ENCODE results near the gene PIN1.

DNA sequence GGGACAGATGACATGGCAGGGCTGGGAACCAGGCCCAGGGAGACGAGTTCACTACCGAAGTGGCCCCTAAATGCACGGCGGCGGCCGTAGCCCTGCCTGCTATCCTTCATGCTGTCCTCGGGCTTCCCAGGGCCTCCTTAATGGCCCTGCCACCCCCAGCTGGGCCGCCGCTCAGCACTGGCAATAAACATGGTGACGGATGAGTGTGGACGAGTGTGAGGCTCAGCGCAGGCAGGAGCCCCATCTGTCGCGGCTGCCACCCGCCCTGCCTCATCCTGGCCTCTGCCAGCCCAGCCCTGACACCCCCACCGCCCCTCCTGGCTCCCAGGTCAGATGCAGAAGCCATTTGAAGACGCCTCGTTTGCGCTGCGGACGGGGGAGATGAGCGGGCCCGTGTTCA, 13.6 kb downstream of the PIN1 start:
- no peak for TF ChIP-seq POLR2AphosphoS5 (IDR thresholded peaks at IDR 0.05)
- TF ChIP-seq, protein P1, sequence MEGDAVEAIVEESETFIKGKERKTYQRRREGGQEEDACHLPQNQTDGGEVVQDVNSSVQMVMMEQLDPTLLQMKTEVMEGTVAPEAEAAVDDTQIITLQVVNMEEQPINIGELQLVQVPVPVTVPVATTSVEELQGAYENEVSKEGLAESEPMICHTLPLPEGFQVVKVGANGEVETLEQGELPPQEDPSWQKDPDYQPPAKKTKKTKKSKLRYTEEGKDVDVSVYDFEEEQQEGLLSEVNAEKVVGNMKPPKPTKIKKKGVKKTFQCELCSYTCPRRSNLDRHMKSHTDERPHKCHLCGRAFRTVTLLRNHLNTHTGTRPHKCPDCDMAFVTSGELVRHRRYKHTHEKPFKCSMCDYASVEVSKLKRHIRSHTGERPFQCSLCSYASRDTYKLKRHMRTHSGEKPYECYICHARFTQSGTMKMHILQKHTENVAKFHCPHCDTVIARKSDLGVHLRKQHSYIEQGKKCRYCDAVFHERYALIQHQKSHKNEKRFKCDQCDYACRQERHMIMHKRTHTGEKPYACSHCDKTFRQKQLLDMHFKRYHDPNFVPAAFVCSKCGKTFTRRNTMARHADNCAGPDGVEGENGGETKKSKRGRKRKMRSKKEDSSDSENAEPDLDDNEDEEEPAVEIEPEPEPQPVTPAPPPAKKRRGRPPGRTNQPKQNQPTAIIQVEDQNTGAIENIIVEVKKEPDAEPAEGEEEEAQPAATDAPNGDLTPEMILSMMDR (IDR thresholded peaks at IDR 0.05; ENCODE audit: poor library complexity, severe bottlenecking): no peak
- TF ChIP-seq EP300 (conservative IDR thresholded peaks at IDR 0.05; ENCODE audit: poor library complexity, severe bottlenecking): no peak
- TF ChIP-seq, protein P2, sequence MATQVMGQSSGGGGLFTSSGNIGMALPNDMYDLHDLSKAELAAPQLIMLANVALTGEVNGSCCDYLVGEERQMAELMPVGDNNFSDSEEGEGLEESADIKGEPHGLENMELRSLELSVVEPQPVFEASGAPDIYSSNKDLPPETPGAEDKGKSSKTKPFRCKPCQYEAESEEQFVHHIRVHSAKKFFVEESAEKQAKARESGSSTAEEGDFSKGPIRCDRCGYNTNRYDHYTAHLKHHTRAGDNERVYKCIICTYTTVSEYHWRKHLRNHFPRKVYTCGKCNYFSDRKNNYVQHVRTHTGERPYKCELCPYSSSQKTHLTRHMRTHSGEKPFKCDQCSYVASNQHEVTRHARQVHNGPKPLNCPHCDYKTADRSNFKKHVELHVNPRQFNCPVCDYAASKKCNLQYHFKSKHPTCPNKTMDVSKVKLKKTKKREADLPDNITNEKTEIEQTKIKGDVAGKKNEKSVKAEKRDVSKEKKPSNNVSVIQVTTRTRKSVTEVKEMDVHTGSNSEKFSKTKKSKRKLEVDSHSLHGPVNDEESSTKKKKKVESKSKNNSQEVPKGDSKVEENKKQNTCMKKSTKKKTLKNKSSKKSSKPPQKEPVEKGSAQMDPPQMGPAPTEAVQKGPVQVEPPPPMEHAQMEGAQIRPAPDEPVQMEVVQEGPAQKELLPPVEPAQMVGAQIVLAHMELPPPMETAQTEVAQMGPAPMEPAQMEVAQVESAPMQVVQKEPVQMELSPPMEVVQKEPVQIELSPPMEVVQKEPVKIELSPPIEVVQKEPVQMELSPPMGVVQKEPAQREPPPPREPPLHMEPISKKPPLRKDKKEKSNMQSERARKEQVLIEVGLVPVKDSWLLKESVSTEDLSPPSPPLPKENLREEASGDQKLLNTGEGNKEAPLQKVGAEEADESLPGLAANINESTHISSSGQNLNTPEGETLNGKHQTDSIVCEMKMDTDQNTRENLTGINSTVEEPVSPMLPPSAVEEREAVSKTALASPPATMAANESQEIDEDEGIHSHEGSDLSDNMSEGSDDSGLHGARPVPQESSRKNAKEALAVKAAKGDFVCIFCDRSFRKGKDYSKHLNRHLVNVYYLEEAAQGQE (IDR thresholded peaks at IDR 0.05; ENCODE audit: borderline replicate concordance): no peak
